SK-N-SH (cell line): ENCODE results near the gene CERCAM. TPM values are rescaled to one million over a fixed set of nuclear protein-coding genes. Genes with fewer than 3 reads are reported as not detected.

Experiments used
- CTCF ChIA-PET: fragments of 300-600, 350-600 bp; formaldehyde crosslinking; extraction: SDS; loops from one replicate; lab custom pipeline; 2021; lab: Yijun Ruan, JAX
- POLR2A ChIA-PET: fragments of 350-600 bp; sonication (Branson Sonifier 250); formaldehyde crosslinking; extraction: SDS; loops from one replicate; lab custom pipeline; 2020; ENCODE audit warnings: antibody characterized with exemption, inconsistent platforms; lab: Yijun Ruan, JAX
- DNase-seq: peaks from one replicate; pipeline ENCODE4 v3.0.0; 2012
- H2AFZ ChIP-seq: fragments of 200-600 bp; sonication (generic); 2 replicates; pipeline ENCODE4 v1.8.1; 2016; ENCODE audit warnings: antibody characterized with exemption, mild to moderate bottlenecking, low read depth
- H3F3A ChIP-seq: fragments of 200-600 bp; sonication (generic); replicated peaks from 2 replicates; pipeline ENCODE3; 2016; ENCODE audit warnings: antibody characterized with exemption, mild to moderate bottlenecking; ENCODE audit not compliant: insufficient read depth
- H3K27ac ChIP-seq, 2 experiments: fragments of 200-500 bp in 1 of 2; fragments of 200-600 bp in 1 of 2; sonication (Bioruptor generic) in 1 of 2; sonication (generic), shearing (Covaris generic) in 1 of 2; 2 replicates each; pipeline versions ENCODE4 v1.5.1 to v1.6.1; 2014 to 2016; ENCODE audit warnings: low read depth in 2 of 2, inconsistent platforms in 1 of 2, low read length in 1 of 2, mild to moderate bottlenecking in 1 of 2, mixed read lengths in 1 of 2
- H3K27me3 ChIP-seq: fragments of 200-600 bp; sonication (generic), shearing (Covaris generic); 2 replicates; pipeline ENCODE4 v1.6.1; 2016; ENCODE audit warnings: mixed run types; ENCODE audit not compliant: insufficient read depth
- H3K36me3 ChIP-seq, 2 experiments: fragments of 200-500 bp in 1 of 2; fragments of 200-600 bp in 1 of 2; sonication (Bioruptor generic) in 1 of 2; sonication (generic) in 1 of 2; replicated peaks in 1 of 2; 2 replicates each; pipeline versions ENCODE3 to v1.5.1; 2014 to 2016; ENCODE audit warnings: low read length in 1 of 2, mild to moderate bottlenecking in 1 of 2; ENCODE audit not compliant: insufficient read depth in 2 of 2, control insufficient read depth in 1 of 2
- H3K4me1 ChIP-seq, 2 experiments: fragments of 200-500 bp in 1 of 2; fragments of 200-600 bp in 1 of 2; sonication (Bioruptor generic) in 1 of 2; sonication (generic), shearing (Covaris generic) in 1 of 2; 2 replicates each; pipeline versions ENCODE4 v1.5.1 to v1.6.1; 2014 to 2016; ENCODE audit warnings: low read depth in 1 of 2, low read length in 1 of 2, mixed run types in 1 of 2; ENCODE audit not compliant: insufficient read depth in 2 of 2, control insufficient read depth in 1 of 2
- H3K4me2 ChIP-seq: fragments of 200-600 bp; sonication (generic), shearing (Covaris generic); 2 replicates; pipeline ENCODE4 v1.6.1; 2017; ENCODE audit warnings: mixed run types
- H3K4me3 ChIP-seq, 2 experiments: fragments of 200-500 bp in 1 of 2; fragments of 200-600 bp in 1 of 2; sonication (Bioruptor generic) in 1 of 2; sonication (generic), shearing (Covaris generic) in 1 of 2; 2 replicates each; pipeline versions ENCODE4 v1.5.1 to v1.8.1; 2014 to 2016; ENCODE audit warnings: low read depth in 2 of 2, inconsistent platforms in 1 of 2, low read length in 1 of 2, mild to moderate bottlenecking in 1 of 2, mixed read lengths in 1 of 2, moderate library complexity in 1 of 2
- H3K79me2 ChIP-seq: fragments of 200-600 bp; sonication (generic); 2 replicates; pipeline ENCODE4 v1.8.1; 2017; ENCODE audit warnings: mild to moderate bottlenecking; ENCODE audit not compliant: insufficient read depth
- H3K9ac ChIP-seq: fragments of 200-600 bp; sonication (generic); 2 replicates; pipeline ENCODE4 v1.6.1; 2017; ENCODE audit warnings: mixed run types
- H3K9me2 ChIP-seq: fragments of 200-600 bp; sonication (generic); 2 replicates; pipeline ENCODE4 v1.6.1; 2017; ENCODE audit warnings: mixed run types
- H3K9me3 ChIP-seq: fragments of 200-600 bp; sonication (generic); 2 replicates; pipeline ENCODE4 v1.6.1; 2017; ENCODE audit warnings: mixed run types, mild to moderate bottlenecking, moderate library complexity
- H4K20me1 ChIP-seq: fragments of 200-600 bp; sonication (generic); 2 replicates; pipeline ENCODE4 v1.6.1; 2017; ENCODE audit warnings: mild to moderate bottlenecking, mixed run types; ENCODE audit not compliant: insufficient read depth
- CTCF ChIP-seq: fragments of 200-600 bp; sonication (generic); IDR thresholded peaks from 2 replicates; pipeline ENCODE4 v1.6.1; 2017; ENCODE audit warnings: antibody characterized with exemption, mild to moderate bottlenecking, moderate library complexity
- ELF1 ChIP-seq: IDR thresholded peaks from 2 replicates; pipeline ENCODE4 v1.4.0; 2012
- EP300 ChIP-seq, 2 experiments: IDR thresholded peaks; 2 replicates each; pipeline versions ENCODE4 v1.4.0 to v1.6.1; 2012; ENCODE audit warnings: borderline replicate concordance in 1 of 2, low read depth in 1 of 2, low read length in 1 of 2
- FOSL2 ChIP-seq: IDR thresholded peaks from 2 replicates; pipeline ENCODE4 v1.4.0; 2012; ENCODE audit warnings: low read depth, mild to moderate bottlenecking, moderate library complexity, borderline replicate concordance
- GABPA ChIP-seq: IDR thresholded peaks from 2 replicates; pipeline ENCODE4 v1.4.0; 2012; ENCODE audit warnings: low read depth, mild to moderate bottlenecking
- IRF3 ChIP-seq: fragments of 150-350 bp; IDR thresholded peaks from 2 replicates; pipeline ENCODE4 v1.6.1; 2016; ENCODE audit warnings: mild to moderate bottlenecking, low read depth, low read length
- MAX ChIP-seq: IDR thresholded peaks from 2 replicates; pipeline ENCODE4 v1.4.0; 2012; ENCODE audit warnings: low read depth
- MEF2A ChIP-seq: IDR thresholded peaks from 2 replicates; pipeline ENCODE4 v1.4.0; 2012; ENCODE audit warnings: low read depth, borderline replicate concordance
- NFIC ChIP-seq: IDR thresholded peaks from 2 replicates; pipeline ENCODE4 v1.4.0; 2012; ENCODE audit warnings: borderline replicate concordance
- RAD21 ChIP-seq: IDR thresholded peaks from 2 replicates; pipeline ENCODE4 v1.6.1; 2012; ENCODE audit warnings: mild to moderate bottlenecking, low read length
- RCOR1 ChIP-seq: fragments of 150-350 bp; IDR thresholded peaks from 2 replicates; pipeline ENCODE4 v1.6.1; 2017; ENCODE audit warnings: antibody characterized with exemption, low read length
- RFX5 ChIP-seq: IDR thresholded peaks from 2 replicates; pipeline ENCODE4 v1.6.1; 2012; ENCODE audit warnings: mild to moderate bottlenecking, improper control_type of control experiment, low read length
- RXRA ChIP-seq: IDR thresholded peaks from 2 replicates; pipeline ENCODE4 v1.4.0; 2012; ENCODE audit warnings: low read depth, mild to moderate bottlenecking, borderline replicate concordance
- SMC3 ChIP-seq: IDR thresholded peaks from 2 replicates; pipeline ENCODE4 v1.6.1; 2012; ENCODE audit warnings: low read depth, low read length, improper control_type of control experiment
- TAF1 ChIP-seq: IDR thresholded peaks from 2 replicates; pipeline ENCODE4 v1.6.1; 2012; ENCODE audit warnings: low read depth, mild to moderate bottlenecking, low read length, moderate library complexity, borderline replicate concordance
- TCF12 ChIP-seq: IDR thresholded peaks from 2 replicates; pipeline ENCODE4 v1.4.0; 2012
- TEAD4 ChIP-seq: IDR thresholded peaks from 2 replicates; pipeline ENCODE4 v1.4.0; 2012; ENCODE audit warnings: mild to moderate bottlenecking, borderline replicate concordance; ENCODE audit not compliant: insufficient read depth
- WGBS: methylation state at CpG from one replicate; pipeline ENCODE4 v1.1.6; 2017; ENCODE audit warnings: low lambda C conversion rate; 5-methylcytosine and 5-hydroxymethylcytosine counted together
- polyA plus RNA-seq, 3 experiments: library from polyadenylated mRNA; depleted of rRNA; stranded (reverse); fragments of >200 nt; gene quantifications; 2 replicates each; pipeline ENCODE4 v1.2.3, GENCODE V29; 2012
- TF ChIP-seq, protein P1 (sequence below): IDR thresholded peaks from 2 replicates; pipeline ENCODE4; 2012
- TF ChIP-seq, protein P2 (sequence below): IDR thresholded peaks from 2 replicates; pipeline ENCODE4 v1.4.0; 2012; ENCODE audit warnings: low read depth, borderline replicate concordance

Gene CERCAM
- polyA plus RNA-seq, 1 of the 3 experiments (the other 2 are of a cell fraction): 131 TPM

DNA sequence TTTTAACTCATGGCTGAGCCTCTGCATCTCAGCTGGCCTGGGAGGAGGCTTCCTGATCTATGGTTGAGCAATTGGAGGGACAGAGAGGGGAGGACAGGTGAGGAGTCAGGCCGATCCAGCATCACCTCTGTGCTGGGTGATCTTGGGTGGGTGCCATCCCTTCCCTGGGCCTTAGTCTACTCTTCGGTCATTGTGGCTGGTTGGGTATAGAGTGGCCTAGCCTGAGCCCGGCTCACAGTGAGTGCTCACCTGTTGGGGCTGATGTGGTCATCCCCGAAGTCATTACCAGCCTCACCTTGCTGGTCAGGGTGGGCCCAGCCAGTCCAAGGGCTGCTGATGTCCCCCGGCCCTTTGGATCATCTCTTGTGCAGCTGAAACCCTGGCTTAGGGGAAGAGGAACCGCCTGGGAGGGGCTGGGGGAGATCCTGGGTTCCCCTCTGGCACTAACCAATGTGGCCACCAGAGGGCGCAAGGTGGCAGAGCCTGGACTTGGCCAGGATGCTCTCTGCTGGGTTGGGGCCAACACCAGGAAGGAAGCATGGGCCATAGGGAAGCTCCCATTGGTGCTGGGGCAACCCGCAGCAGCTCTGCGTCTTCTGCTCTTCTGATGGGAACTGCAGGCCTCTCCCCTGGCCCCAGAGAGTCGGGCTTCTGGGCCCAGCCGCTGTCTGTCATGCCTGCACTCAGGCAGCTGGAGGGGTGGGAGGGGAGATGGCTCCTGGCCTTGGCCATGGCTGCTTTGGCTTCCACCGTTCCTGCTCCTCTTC lies 17.9 kb downstream of the CERCAM start (continued):
- TF ChIP-seq CTCF (peak; percentile 91), TEAD4 (no peak), EP300 (IDR thresholded peaks at IDR 0.05; ENCODE audit: borderline replicate concordance in 1 of 2, low read depth in 1 of 2, low read length in 1 of 2) (no peak), RFX5 (no peak), ELF1 (no peak), SMC3 (peak; percentile 73; the same call in 1 of the 2 replicates), RCOR1 (no peak), TCF12 (no peak), RXRA (no peak), GABPA (no peak), IRF3 (no peak)

GRCh38 chr9:128439273-128439672 lies 18.6 kb downstream of the CERCAM start:
- H3K4me1 ChIP-seq: peaks cover 0 to 4% of the 10 kb centered on the region in 2 experiments; a peak in 1 of 4 replicates
- H3K4me2 ChIP-seq: no peak overlapping the region
- ChIA-PET CTCF (interaction anchor here (0.6 to 6.0 kb wide), 52 partner anchors 10 to 442 kb away, joined by 3 to 93 read pairs (median 4); partner anchors contain the start of genes CERCAM, ODF2 and URM1), POLR2A (no interaction called here)
- no peaks in the 10 kb centered on the region for H3K27me3 ChIP-seq
- no peaks in the 10 kb centered on the region for H3K36me3 ChIP-seq
- 92% methylated on average over 7 of the region's 7 CpGs for WGBS
- H3K4me3 ChIP-seq: no peak overlapping the region
- H3F3A ChIP-seq: no peaks in the 10 kb centered on the region
- no peaks in the 10 kb centered on the region for H3K9me2 ChIP-seq
- no peak overlapping the region for H2AFZ ChIP-seq
- no peak for DNase-seq
- H3K27ac ChIP-seq: no peak overlapping the region
- H3K79me2 ChIP-seq: no peaks in the 10 kb centered on the region
- TF ChIP-seq, protein P1, sequence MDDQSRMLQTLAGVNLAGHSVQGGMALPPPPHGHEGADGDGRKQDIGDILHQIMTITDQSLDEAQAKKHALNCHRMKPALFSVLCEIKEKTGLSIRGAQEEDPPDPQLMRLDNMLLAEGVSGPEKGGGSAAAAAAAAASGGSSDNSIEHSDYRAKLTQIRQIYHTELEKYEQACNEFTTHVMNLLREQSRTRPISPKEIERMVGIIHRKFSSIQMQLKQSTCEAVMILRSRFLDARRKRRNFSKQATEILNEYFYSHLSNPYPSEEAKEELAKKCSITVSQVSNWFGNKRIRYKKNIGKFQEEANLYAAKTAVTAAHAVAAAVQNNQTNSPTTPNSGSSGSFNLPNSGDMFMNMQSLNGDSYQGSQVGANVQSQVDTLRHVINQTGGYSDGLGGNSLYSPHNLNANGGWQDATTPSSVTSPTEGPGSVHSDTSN: no peak
- TF ChIP-seq TEAD4 (no peak), RFX5 (no peak), IRF3 (no peak), FOSL2 (no peak), NFIC (no peak), RAD21 (no peak), MEF2A (no peak), TAF1 (no peak), MAX (no peak), EP300 (IDR thresholded peaks at IDR 0.05; ENCODE audit: borderline replicate concordance in 1 of 2, low read depth in 1 of 2, low read length in 1 of 2) (no peak)
- TF ChIP-seq, protein P2, sequence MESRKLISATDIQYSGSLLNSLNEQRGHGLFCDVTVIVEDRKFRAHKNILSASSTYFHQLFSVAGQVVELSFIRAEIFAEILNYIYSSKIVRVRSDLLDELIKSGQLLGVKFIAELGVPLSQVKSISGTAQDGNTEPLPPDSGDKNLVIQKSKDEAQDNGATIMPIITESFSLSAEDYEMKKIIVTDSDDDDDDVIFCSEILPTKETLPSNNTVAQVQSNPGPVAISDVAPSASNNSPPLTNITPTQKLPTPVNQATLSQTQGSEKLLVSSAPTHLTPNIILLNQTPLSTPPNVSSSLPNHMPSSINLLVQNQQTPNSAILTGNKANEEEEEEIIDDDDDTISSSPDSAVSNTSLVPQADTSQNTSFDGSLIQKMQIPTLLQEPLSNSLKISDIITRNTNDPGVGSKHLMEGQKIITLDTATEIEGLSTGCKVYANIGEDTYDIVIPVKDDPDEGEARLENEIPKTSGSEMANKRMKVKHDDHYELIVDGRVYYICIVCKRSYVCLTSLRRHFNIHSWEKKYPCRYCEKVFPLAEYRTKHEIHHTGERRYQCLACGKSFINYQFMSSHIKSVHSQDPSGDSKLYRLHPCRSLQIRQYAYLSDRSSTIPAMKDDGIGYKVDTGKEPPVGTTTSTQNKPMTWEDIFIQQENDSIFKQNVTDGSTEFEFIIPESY: no peak
- no peak overlapping the region for H3K9ac ChIP-seq
- no peaks in the 10 kb centered on the region for H4K20me1 ChIP-seq
- H3K9me3 ChIP-seq: no peaks in the 10 kb centered on the region
